ENCODE measurements around the gene HSPH1.

- no peak for TF ChIP-seq CTCF (optimal IDR thresholded peaks at IDR 0.05 in 1 of 3, IDR thresholded peaks at IDR 0.05 in 1 of 3, conservative IDR thresholded peaks at IDR 0.05 in 1 of 3; ENCODE audit: extremely low read depth in 1 of 3, insufficient read depth in 2 of 3, low read length in 3 of 3)
- TF ChIP-seq EZH2 (IDR thresholded peaks at IDR 0.05; ENCODE audit: low read length), result no peak
Observed at GRCh38 chr13:31145417-31145816, 16.3 kb downstream of the HSPH1 start.
